Kidney capillary endothelial cell (primary cell): ENCODE data around the gene LRRC4B.
"Not testable (repeated sequence)": the region's sequence is repeated elsewhere in the genome, so short reads cannot be mapped to it uniquely, and the experiment has no call there.

Experiments
- DNase-seq: peaks from one replicate; pipeline ENCODE4 v3.0.0-alpha.2; 2018; ENCODE audit warnings: low spot score

LRRC4B gene

GRCh38 chr19:50553134-50553703 is 15.0 kb downstream of the LRRC4B start:
- DNase-seq, result no peak

GRCh38 chr19:50552540-50552939 is 15.7 kb downstream of the LRRC4B start:
- no peak for DNase-seq

- no peak for DNase-seq
Measured at GRCh38 chr19:50551715-50552187, 16.5 kb downstream of the LRRC4B start.

- DNase-seq, result no peak
Measured at GRCh38 chr19:50551034-50551714, 17.1 kb downstream of the LRRC4B start.

GRCh38 chr19:50550594-50550966 is 17.7 kb downstream of the LRRC4B start:
- no peak for DNase-seq

- DNase-seq, result no peak
Measured at GRCh38 chr19:50549927-50550593, 18.2 kb downstream of the LRRC4B start.

- DNase-seq, result no peak
Measured at GRCh38 chr19:50549059-50549926, 18.9 kb downstream of the LRRC4B start.

- DNase-seq, result no peak
Measured at GRCh38 chr19:50548191-50549058, 19.8 kb downstream of the LRRC4B start.

- DNase-seq, result no peak
Measured at GRCh38 chr19:50547385-50548190, 20.6 kb downstream of the LRRC4B start.

GRCh38 chr19:50546527-50547221 is 21.6 kb downstream of the LRRC4B start:
- DNase-seq, result no peak

- no peak for DNase-seq
Measured at GRCh38 chr19:50542943-50543342, 25.3 kb downstream of the LRRC4B start.

GRCh38 chr19:50537769-50538230 is 30.4 kb downstream of the LRRC4B start:
- DNase-seq, result peak; percentile 74

GRCh38 chr19:50537306-50537685 is 30.9 kb downstream of the LRRC4B start:
- no peak for DNase-seq

GRCh38 chr19:50536662-50537305 is 31.5 kb downstream of the LRRC4B start:
- DNase-seq, result no peak

- no peak for DNase-seq
Measured at GRCh38 chr19:50535672-50536187, 32.5 kb downstream of the LRRC4B start.

GRCh38 chr19:50534478-50534877 is 33.8 kb downstream of the LRRC4B start:
- DNase-seq, result no peak

GRCh38 chr19:50532952-50533351 is 35.3 kb downstream of the LRRC4B start:
- no peak for DNase-seq

- no peak for DNase-seq
Measured at GRCh38 chr19:50531171-50531612, 37.0 kb downstream of the LRRC4B start.

GRCh38 chr19:50528052-50528451 is 40.2 kb downstream of the LRRC4B start:
- not testable (repeated sequence) for DNase-seq
